HG03521 (cell line): Measurements from ENCODE around the gene PROZ.

ENCODE experiments used
- ATAC-seq: cut with Tn5 transposase; IDR thresholded peaks from one replicate; pipeline ENCODE4 v1.9.1; 2021; ENCODE audit warnings: mild to moderate bottlenecking, moderate library complexity; ENCODE audit not compliant: unreplicated experiment

The PROZ gene

DNA sequence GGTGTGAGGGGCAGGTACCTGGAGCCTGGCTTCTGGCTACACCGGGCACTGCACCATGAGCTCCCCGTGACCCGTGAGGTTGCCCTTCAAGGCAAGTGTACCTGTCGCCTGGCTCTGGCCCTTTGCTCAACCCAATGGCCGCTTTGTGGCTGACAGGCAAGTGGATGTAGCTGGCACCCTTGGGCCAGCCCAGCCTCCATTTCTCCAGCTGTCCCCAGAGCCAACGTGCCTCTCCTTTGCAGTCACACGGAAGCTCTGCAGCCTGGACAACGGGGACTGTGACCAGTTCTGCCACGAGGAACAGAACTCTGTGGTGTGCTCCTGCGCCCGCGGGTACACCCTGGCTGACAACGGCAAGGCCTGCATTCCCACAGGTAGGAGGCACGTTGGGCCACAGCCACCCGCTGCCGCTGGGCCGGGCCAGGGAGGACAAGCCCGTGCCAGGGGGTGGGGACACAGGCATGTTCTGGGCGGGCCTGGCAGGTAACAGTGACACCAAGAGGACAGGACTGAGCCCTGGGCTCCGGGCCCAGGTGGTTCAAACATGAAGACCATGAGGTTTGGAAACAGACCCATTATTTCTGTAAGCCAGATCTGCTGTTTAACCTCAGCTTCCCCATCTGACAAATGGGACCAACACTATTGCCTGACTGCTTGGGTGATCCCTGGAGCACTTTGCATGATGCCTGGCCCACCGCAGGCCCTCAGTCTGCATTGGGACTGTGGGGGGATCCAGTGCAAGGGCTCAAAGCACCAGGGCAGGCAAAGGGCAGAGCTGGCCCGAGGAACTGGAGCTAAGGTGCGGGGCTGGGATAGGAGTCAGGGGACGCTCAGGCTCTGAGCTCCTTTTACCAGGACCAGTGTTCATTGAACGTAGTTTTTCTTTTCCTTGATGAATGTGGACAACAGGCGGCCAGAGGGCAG lies 17.5 kb upstream of the PROZ start:
- no peak for ATAC-seq

DNA sequence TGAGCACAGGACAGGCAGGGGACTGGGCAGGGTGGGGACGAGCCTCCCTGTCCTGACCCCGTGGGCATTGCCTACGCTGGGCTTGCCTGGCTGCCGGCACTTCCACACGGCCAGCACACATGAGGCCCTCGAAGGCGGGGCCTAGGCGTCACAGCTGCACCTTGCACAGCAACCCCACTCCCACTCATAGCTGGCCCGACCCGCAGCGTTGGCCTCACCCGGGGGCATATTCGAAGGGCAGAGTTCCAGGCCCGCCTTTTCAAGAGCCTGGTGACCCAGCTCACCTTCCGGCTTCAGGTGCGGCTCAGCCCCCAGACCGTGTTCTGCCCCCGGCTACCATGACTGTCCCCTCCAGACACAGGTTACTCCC lies 16.9 kb upstream of the PROZ start:
- no peak for ATAC-seq

DNA sequence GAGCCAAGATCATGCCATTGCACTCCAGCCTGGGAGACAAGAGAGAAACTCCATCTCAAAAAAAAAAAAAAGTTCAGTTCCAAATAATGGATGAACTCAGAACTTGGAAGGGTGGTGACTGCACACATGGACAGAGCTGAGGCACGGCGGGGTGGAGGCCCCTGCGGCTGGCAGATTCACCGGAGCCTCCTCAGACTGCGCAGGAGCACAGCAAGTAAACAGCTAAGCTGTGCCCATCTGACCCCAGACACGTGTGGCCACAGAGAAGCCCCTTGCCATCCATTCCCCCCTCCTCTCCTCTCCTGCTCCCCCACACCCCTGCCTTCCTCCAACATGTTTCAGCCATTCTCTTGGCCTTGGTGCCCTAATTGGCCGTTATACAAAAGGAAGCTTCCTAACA lies 15.6 kb upstream of the PROZ start:
- ATAC-seq: no peak

DNA sequence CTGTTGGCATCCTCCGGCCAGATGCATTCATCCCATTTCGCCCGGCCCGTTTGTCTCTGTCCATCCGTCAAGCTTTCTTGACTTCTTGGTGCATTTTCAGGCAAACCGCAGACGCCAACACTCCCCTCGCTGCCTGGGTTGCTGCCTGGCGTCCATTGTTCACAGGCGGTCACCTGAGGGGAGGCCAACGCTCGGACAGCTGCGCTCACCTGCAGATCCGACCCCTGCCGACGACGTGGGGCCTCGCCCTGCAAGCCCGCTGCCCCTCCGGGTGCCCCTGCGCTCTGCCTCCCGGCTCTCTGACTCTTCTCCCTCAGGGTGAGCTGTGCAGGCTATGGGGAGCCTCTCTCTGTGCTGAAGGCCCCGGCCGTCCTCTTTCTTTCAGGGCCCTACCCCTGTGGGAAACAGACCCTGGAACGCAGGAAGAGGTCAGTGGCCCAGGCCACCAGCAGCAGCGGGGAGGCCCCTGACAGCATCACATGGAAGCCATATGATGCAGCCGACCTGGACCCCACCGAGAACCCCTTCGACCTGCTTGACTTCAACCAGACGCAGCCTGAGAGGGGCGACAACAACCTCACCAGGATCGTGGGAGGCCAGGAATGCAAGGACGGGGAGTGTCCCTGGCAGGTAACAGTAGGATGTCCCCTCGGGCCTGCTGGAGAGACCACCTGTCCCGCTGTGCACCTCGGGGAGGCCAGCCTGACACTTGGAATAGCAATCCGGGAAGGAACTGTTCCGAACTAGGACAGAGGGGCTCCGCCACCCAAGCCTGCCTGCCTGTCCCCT lies 14.8 kb upstream of the PROZ start:
- ATAC-seq: no peak

DNA sequence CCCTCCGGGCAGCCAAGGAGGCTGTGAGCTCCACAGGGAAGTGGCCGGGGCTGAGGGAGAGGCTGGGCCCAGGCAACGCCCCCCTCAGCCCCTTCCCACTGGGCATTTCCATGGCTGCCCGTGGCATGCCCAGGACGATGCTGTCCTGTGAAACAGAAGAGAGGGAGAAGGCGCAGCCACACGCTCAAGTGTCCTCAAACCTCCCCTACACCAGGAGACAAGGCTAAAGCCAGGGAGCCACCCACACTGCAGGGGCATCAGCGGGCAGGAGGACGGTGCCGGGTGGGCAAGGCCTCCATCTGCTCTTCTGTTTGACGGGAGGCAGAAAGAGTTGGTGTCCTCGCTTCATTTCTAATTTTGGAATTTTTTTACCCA lies 14.2 kb upstream of the PROZ start:
- no peak for ATAC-seq

DNA sequence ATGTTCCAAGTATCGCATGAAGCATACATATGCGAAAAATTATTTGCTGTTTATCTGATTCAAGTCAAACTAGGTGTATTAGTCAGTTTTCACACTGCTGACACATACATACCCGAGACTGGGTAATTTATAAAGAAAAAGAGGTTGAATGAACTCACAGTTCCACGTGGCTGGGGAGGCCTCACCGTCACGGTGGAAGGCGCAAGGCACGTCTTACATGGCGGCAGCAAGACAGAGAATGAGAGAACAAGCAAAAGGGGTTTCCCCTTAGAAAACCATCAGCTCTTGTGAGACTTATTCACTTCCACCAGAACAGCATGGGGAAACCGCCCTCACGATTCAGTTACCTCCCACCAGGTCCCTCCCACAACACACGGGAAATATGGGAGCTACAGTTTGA lies 13.0 kb upstream of the PROZ start:
- ATAC-seq: no peak

DNA sequence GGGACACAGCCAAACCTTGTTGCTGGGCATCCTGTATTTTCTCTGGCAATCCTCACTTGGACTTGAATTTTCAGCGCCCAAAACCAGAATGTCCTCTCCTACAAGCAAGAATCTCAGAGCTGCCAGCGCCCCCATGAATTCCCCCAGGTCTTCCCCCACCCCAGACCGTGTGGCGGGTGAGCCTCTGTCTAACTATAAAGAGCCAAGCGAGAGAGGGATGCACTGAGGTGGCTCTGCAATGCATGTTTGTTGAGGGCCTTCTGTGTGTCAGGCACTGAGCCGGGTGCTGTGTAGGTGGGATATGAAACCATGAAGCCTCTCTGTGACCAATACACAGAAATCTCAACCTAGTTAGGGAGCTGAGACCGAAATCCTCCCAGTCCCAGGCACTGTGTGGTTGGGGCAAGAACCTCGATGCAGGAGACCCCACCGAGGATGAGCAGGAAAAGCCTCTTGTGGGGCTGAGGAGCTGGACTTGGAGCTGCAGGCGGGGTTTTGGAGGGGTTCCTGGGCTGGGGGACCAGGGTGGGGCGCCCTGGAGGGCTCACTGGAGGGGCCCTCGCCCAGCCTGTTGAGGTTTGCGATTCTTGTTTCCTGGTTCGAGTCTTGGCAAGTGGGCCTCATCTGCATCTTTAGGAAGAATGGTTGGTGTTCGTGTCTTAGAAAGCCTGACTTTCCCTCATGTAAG lies 12.4 kb upstream of the PROZ start:
- ATAC-seq: no peak

DNA sequence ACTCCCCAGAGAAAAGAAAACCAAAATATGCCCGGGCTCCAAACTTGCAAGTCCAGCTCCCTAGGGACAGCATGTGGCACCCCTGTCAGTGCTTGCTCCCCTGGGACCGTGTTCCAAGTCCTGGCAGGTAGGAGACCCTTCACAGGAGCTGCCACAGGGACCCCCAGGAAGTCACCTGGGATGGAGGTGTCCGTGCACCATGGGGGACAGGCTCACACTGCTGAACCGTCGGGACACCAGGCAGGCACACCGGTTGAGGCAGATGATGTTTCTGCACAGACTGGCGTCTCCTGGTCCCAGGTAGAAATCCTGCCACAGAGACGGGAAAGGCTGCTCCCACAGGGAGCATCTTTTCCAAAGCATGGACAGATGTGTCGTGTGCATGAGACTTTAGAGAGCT lies 11.7 kb upstream of the PROZ start:
- no peak for ATAC-seq

DNA sequence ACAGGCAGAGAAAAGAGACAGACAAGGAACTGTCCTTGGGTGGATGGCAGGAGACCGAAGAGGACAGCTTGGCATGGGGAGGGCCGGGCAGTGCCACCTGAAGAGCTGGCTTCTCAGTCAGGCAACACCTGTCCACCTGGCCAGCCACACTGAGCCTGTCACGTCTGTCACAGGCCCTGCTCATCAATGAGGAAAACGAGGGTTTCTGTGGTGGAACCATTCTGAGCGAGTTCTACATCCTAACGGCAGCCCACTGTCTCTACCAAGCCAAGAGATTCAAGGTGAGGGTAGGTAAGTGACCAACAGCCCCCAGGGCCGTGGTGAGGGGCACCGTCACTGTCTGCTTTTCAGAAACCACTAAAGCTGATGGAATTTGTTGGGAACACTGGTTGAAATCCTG lies 11.2 kb upstream of the PROZ start:
- no peak for ATAC-seq

DNA sequence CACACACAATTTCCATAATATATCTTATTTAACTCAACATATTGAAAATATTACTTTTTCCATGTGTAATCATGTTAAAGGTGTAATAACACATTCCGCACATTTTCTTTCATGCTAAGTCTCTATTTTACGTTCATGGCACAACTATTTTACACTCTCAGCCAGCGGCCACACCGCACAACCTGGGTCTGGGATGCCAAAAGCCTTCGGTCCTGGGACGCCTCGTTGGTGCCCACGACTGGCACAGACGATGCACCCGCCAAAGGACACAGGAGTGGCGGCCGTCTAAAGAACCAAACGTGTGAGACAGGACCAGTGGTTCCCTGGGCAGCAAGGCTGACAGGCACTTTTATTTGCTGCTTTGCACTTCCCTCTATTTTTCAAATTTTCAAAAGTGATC lies 10.0 kb upstream of the PROZ start:
- ATAC-seq: no peak

DNA sequence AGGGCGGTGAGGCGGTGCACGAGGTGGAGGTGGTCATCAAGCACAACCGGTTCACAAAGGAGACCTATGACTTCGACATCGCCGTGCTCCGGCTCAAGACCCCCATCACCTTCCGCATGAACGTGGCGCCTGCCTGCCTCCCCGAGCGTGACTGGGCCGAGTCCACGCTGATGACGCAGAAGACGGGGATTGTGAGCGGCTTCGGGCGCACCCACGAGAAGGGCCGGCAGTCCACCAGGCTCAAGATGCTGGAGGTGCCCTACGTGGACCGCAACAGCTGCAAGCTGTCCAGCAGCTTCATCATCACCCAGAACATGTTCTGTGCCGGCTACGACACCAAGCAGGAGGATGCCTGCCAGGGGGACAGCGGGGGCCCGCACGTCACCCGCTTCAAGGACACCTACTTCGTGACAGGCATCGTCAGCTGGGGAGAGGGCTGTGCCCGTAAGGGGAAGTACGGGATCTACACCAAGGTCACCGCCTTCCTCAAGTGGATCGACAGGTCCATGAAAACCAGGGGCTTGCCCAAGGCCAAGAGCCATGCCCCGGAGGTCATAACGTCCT lies 9.4 kb upstream of the PROZ start:
- ATAC-seq: no peak

DNA sequence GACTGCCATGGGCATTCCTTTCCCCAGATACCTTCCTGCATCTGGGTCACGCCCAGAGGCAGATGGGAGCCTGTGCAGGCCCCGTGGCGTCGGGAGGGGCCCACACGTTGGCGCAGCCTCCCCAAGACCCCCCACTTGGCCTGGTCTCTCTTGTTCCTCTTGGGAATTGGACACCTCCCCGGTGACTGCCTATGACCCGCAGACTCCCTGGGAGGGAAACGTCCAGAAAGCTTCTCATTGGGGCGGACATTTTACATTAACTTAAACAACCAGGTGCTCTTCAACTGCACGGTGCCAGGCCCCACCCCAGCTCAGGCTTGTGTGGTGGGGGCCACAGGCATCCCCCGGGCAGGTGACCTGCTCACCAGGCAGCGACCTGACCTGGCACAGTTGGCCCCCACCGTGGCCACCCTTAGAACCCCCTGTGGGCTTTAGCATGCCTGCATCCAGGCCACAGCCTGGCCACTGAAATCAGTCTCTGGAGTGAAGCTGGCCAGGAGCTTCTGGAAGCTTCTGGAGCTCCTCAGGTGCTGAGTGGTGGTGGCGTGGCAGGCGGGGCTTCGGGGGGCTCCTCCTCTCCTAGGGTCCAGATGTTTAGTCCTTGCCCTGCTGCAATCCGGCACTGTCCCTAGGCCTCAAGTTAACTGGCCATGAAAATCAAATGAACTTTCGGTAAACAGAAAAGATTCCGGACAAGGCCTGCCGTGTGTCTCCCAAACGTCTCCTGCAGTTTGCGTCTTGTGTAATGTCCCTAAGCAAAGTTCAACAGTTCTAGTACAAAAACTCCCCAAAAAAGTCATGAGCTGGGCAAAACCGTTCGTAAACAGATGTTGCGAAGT lies 8.5 kb upstream of the PROZ start:
- ATAC-seq: no peak

DNA sequence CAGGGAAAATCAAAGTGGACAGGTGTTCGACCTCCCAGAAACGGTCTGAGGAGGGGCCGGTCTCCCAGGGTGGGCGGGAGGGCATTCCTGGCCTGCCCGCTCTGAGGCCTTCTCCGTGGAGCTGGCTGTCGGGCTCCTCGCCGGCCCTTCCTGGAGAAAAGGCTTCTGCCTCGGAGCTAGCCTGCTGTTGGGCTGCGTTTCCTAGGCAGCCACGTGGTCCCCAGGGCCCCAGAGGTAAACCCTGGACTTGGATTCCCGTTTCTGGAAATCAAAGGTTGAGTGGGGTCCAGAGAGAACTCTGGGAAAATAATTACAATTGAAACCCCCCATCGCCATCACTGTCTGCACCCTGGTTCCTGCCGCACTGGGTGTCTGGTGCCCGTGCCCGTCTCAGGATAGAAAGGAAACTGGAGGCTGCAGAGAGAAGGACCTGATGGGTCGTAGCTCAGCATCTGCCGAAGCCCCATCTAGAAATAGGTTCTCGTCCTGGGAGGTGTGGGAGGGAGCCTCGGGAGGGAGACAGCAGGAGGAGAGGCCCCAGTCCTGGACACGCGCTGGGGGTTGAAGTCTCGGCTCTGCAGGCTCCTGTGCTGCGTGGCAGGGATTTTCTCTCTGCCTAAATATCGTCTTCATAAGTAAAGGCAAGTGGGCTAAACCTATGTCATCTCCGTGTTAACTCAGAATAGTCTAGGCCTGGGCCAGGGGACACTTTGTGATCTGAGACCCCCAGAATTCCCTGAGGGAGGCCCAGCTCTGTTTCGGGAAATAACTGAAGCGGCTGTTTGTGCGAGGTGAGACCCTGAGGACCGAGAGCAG lies 7.7 kb upstream of the PROZ start:
- no peak for ATAC-seq

DNA sequence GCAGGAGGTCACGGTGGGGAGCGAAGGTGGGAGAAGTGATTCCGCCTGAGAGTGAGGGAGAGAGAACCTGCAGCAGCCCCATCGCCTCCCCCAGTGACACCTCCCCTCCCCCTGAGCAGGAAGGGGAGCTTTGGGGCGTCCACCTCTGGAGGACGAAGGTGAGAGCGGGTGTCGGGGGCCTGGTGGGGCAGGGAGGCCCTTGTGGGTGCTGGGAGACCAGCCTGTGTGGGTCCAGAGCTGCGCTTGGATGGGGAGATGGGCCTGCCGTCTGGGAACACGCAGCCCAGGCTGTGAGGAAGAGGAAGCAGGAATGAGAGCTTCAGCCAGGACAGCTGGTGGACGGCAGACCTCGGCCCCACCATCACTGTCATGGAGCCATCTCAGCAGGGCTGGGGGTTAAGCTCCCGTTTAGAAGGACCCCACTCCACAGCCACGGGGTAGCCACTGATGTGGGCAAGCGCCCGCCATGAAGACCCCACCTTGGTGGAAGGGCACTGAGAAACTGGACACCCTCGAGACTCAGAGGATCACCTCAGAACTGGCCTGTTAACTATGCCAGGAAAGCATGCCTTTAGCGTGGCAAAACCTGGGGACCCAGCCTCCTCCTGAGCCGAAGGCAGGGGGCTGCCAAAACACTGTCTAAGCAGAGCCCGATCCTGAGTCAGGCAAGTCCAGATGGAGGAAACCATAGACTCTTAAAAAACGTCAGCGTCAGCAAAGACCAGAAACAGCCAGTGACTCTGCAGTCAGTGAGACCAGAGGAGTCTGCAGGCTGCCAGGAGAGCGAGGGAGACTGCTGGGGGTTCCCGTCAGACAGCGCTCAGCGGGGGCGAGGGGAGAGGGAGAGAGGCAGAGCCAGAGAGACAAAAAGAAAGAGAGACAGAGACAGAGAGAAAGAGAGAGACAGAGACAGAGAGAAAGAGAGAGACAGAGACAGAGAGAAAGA lies 6.4 kb upstream of the PROZ start:
- ATAC-seq: no peak

DNA sequence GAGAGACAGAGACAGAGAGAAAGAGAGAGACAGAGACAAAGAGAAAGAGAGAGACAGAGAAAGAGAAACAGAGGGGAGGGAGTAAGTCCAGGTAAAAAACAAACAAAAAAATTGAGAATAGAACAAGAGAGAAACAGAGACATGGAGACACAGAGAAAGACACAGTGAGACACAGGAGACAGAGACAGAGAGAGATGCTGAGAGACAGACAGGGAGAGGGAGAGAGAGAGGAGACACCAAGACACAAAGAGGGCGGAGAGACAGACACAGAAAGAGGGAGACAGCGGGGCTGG lies 5.8 kb upstream of the PROZ start:
- no peak for ATAC-seq

DNA sequence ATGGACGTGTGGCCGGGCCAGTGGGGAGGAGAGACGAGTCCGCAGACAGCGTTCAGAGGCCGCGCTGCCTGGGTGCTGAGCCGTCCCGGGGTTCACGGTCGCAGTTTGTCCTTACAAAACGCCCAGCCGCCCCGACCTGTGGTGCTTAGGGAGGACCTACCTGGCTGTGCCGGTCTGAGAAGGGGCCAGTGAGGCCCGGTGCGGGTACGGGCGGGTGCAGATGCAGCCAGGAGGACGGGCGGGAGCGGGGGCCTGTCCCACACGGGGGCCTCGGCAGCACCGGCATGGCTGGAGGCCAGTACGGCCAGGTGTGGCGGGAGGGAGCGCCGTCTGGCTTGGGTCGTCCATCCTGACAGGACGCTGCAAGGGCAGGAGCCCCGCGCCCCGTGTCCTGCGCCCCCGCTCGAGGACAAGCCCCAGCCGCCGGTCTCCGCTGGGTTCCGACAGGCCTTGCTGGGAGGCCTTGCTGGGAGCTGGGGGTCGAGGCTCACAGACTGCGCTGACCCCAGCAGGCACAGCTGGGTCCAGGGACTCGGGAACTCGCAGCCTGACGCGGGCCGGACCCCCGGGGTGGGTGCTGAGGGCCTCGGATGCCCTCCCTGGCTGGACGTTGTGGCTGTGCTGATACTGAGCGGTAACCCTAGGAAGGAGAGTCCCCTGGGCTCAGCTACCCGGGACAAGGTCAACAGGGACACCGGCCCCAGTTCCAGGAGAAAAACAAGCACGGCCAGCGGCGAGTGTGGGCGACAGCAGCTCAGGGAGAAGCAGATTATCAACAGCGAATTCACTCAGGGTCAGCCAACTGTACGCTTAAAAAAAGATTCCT lies 5.3 kb upstream of the PROZ start:
- peak; percentile 15 for ATAC-seq

DNA sequence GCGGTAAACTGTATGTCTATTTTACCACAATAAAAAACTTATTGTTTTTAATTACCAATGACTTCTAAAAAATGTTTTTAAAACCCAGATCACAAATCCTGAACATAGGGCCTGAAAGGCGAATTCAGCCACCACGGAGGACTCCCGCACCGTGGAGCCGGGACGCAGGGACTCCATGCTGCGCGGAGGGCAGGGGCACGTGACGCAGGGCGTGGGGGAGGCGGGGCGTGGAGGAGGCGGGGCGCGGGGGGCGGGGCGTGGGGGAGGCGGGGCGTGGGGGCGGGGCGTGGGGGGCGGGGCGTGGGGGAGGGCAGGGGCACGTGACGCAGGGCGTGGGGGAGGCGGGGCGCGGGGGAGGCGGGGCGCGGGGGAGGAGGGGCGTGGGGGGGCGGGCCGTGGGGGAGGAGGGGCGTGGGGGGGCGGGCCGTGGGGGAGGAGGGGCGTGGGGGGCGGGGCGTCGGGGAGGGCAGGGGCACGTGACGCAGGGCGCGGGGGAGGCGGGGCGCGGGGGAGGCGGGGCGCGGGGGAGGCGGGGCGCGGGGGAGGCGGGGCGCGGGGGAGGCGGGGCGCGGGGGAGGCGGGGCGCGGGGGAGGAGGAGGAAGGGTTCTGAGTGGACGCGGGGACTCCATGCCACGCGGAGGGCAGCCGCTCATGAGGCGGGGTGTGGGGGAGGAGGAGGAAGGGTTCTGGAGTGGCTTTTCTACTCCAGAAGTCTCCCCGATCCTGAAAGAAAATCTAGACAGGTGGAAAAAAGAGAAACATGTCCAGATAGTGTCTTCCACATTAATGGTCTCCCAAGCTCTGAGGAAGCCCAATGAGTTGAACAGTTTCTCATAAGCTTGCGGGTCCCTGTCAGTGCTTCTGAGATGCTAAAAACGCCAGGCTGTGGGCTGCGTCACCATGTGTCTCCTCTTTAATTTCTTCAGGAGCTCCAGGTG lies 4.4 kb upstream of the PROZ start:
- peak; percentile 63 for ATAC-seq
